ENCODE results near the gene PRR20A.
"Not testable (repeated sequence)": the region's sequence is repeated elsewhere in the genome, so short reads cannot be mapped to it uniquely, and the experiment has no call there.

DNA sequence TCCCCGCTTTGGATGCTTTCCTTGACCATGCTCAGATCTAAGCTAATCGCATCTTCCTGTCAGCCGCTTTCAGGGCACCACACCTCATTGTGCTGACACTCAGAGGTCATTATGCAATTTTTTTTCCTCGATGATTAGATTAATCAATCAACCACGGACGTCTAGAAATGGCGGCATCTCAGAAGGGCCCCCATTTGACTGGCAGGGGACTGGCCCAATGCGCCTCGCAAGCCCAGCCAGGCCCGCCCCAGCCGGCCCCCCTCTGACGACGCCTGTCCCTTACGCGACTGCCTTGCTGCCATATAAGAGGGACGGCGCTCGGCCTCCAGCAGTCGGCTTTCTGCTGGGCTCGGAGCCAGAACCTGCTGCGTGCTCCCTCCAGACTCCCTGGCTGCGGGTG, 26.2 kb downstream of the PRR20A start, which contains the start of gene PRR20E:
- not testable (repeated sequence) for TF ChIP-seq EP300 (IDR thresholded peaks at IDR 0.05; ENCODE audit: low read depth); POLR2A (IDR thresholded peaks at IDR 0.05)

All from transverse colon (tissue), 1 donor.